ENCODE data around the gene DDX51. TPM values are rescaled to one million over a fixed set of nuclear protein-coding genes. Genes with fewer than 3 reads are reported as not detected.
A peak's percentile ranks its signal among the peaks of the same experiment; 100 is the strongest.

The DDX51 gene
- total and polyA plus RNA-seq, 2 of the 13 experiments (the other 11 are each of a cell fraction or from before 2014, with no cell fraction given) = 10.1 TPM

GRCh38 chr12:132155771-132156572, 11.9 kb upstream of the DDX51 start:
- 93% methylated on average over 10 of the region's 10 CpGs for WGBS (ENCODE audit: low lambda C conversion rate)
- Histone ChIP-seq H3K9ac (ENCODE audit: insufficient read depth, low read depth, low read length) (no peak overlapping the region), H3K27me3 (ENCODE audit: control insufficient read depth in 1 of 2, insufficient read depth in 2 of 2, low read length in 2 of 2) (0 out of 5 replicates have a peak, but pooled peaks cover 0 to 2% of the 10 kb centered on the region in 2 experiments), H3K4me2 (ENCODE audit: low read depth, low read length) (no peak overlapping the region), H3K4me1 (ENCODE audit: insufficient read depth, low read length) (peaks cover 14% of the 10 kb centered on the region), H2AFZ (ENCODE audit: low read length) (no peak overlapping the region), H3K4me3 (replicated peaks in 1 of 3; ENCODE audit: insufficient read depth in 1 of 3, low read depth in 2 of 3, low read length in 3 of 3) (no peak overlapping the region), H4K20me1 (ENCODE audit: insufficient read depth, low read length) (peaks cover 3% of the 10 kb centered on the region; the same call in 1 of the 2 replicates), H3K79me2 (ENCODE audit: insufficient read depth, low read length) (no peaks in the 10 kb centered on the region), H3K9me3 (ENCODE audit: low read length) (no peaks in the 10 kb centered on the region), H3K36me3 (replicated peaks in 1 of 2; ENCODE audit: control insufficient read depth in 1 of 2, insufficient read depth in 2 of 2, low read length in 2 of 2) (peaks cover 0 to 2% of the 10 kb centered on the region in 2 experiments; a peak in 2 of 5 replicates), H3K27ac (ENCODE audit: extremely low read length, insufficient read depth, low read length) (no peak overlapping the region)
- DNase-seq (ENCODE audit: low spot score) (no peak), FAIRE-seq (peak; percentile 8), ATAC-seq (no peak)
- 0 out of 2 replicates have a peak, but pooled peaks have one; percentile 55 for TF ChIP-seq FOXO4 (CRISPR knock-in tag; conservative IDR thresholded peaks at IDR 0.05)
- no peak for TF ChIP-seq SRSF9 (IDR thresholded peaks at IDR 0.05; ENCODE audit: borderline replicate concordance, insufficient read depth, low read depth, low read length, poor library complexity, severe bottlenecking)
- TF ChIP-seq ZNF646 (CRISPR knock-in tag; IDR thresholded peaks at IDR 0.05) = peak; percentile 93
- no peak for TF ChIP-seq ZBTB4 (CRISPR knock-in tag; IDR thresholded peaks at IDR 0.05; ENCODE audit: borderline replicate concordance)
- no peak for TF ChIP-seq KLF15 (CRISPR knock-in tag; IDR thresholded peaks at IDR 0.05; ENCODE audit: borderline replicate concordance)
- TF ChIP-seq E2F1 (CRISPR knock-in tag; IDR thresholded peaks at IDR 0.05) = no peak
- no peak for TF ChIP-seq GFI1 (CRISPR knock-in tag; IDR thresholded peaks at IDR 0.05; ENCODE audit: borderline replicate concordance)
- 0 out of 2 replicates have a peak, but pooled peaks have one; percentile 6 for TF ChIP-seq RAD51 (IDR thresholded peaks at IDR 0.05; ENCODE audit: borderline replicate concordance)
- no peak for TF ChIP-seq CENPT (CRISPR knock-in tag; IDR thresholded peaks at IDR 0.05; ENCODE audit: low read depth)
- ChIA-PET CTCF (ENCODE audit: low intra/inter-chr PET ratio, low total read pairs) (interaction anchor here (3.3 kb wide), 1 partner anchor 63 kb away, joined by 31 read pairs; no protein-coding TSS in a partner anchor), POLR2A (no interaction called here)
- in situ Hi-C loops (cut with HindIII; ENCODE audit: extremely low pct_ligation_motif_present, low pct_unique_long_range_greater_than_20kb) (no loop called here), intact Hi-C loops (cut with micrococcal nuclease; ENCODE audit: unreplicated experiment) (loop anchor here (2.0 kb wide), 2 partner anchors 63 to 259 kb away; no protein-coding TSS in a partner anchor)
- no TSS peak for BruUV-seq (replicated peaks)
